ENCODE data around the gene GALM.
A peak's percentile ranks its signal among the peaks of the same experiment; 100 is the strongest.

GALM gene

DNA sequence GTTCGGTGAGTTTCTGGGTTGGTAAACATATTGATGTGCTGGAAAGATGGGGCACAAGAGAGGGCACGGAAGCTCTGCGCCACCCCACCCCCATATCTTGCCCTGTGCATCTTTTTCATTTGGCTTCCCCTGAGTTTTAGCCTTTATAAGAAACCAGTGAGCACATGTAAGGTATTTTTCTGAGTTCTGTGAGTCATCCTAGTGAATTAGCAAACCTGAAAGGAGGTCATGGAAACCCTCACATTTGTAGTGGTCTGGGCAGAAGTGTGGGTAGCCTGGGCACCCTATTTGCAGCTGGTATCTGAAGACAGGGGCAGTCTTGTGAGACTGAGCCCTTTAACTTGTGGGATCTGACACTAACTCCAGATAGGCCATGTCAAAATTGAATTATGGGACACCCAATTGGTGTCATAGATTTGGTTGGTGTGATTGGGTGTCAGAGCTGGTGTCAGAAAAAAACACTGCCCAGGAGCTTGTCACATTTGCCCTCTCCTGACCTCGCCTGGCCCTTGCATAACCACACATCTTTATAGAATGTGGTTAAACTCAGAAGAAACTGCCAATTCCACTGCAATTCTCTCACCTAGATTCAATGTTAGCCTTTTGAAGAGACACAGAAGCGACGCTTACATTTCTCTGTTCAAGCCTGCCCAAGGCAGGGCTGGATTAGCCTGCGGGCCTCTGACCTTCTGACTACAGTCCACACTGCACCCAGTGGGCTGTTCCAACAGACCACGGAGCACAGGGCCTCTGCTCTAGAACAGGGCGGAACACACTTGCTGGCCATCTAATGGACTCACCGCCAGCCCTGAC is 12.0 kb upstream of the GALM start:
- H3K27ac ChIP-seq (ENCODE audit: poor library complexity, severe bottlenecking) = no peak overlapping the region
- H3K9me3 ChIP-seq (ENCODE audit: severe bottlenecking) = no peaks in the 10 kb centered on the region
- ATAC-seq (ENCODE audit: low read depth) = 0 out of 3 replicates have a peak, but pooled peaks have one; percentile 21
- H3K36me3 ChIP-seq (ENCODE audit: low read depth) = no peaks in the 10 kb centered on the region
- H3K4me3 ChIP-seq (ENCODE audit: severe bottlenecking) = no peak overlapping the region
- DNase-seq (ENCODE audit: low spot score) = no peak
- TF ChIP-seq, protein P1, sequence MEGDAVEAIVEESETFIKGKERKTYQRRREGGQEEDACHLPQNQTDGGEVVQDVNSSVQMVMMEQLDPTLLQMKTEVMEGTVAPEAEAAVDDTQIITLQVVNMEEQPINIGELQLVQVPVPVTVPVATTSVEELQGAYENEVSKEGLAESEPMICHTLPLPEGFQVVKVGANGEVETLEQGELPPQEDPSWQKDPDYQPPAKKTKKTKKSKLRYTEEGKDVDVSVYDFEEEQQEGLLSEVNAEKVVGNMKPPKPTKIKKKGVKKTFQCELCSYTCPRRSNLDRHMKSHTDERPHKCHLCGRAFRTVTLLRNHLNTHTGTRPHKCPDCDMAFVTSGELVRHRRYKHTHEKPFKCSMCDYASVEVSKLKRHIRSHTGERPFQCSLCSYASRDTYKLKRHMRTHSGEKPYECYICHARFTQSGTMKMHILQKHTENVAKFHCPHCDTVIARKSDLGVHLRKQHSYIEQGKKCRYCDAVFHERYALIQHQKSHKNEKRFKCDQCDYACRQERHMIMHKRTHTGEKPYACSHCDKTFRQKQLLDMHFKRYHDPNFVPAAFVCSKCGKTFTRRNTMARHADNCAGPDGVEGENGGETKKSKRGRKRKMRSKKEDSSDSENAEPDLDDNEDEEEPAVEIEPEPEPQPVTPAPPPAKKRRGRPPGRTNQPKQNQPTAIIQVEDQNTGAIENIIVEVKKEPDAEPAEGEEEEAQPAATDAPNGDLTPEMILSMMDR (IDR thresholded peaks at IDR 0.05; ENCODE audit: poor library complexity, severe bottlenecking) = no peak
- no peaks in the 10 kb centered on the region for H3K27me3 ChIP-seq (ENCODE audit: insufficient read depth, poor library complexity, severe bottlenecking)
- no peaks in the 10 kb centered on the region for H3K4me1 ChIP-seq (ENCODE audit: insufficient read depth, poor library complexity, severe bottlenecking)

DNA sequence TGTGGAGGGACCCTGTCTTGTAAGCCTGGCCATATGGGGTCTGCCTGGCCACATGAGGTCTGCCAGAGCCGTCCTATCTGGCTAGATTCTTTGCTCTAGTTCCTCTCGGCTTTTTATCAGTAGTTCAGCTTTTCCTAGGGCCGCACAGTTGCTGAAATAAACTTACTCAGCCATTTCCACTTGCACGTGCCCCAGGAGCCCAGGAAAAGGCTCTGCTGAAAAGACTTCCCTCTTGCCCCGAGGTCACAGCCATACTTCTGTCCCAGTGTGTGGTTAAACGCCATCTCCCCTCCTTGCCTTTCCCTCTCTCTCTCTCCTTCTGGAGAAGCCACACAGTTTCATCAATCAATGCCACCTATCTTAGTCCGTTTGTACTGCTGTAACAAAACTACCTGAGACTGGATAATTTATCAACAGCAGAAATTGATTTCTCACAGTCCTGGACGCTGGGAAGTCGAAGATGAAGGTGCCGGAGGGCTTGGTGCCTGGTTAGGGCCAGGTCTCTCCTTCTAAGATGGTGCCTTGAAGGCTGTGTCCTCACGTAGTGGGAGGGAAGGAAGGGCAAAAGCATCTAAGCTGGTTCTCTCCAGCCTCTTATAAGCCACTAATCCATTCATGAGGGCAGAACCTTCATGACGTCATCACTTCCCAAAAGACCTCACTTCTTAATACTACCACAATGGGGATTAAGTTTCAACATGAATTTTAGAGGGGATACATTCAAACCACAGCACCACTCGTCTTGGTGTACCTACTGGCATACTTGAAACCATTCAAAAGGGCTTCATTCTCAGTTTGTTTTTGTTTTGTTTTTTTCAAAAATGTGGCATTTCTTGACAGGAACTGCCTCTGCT is 11.2 kb upstream of the GALM start:
- H3K36me3 ChIP-seq (ENCODE audit: low read depth) = no peaks in the 10 kb centered on the region
- no peaks in the 10 kb centered on the region for H3K4me1 ChIP-seq (ENCODE audit: insufficient read depth, poor library complexity, severe bottlenecking)
- no peaks in the 10 kb centered on the region for H3K27me3 ChIP-seq (ENCODE audit: insufficient read depth, poor library complexity, severe bottlenecking)
- no peak overlapping the region for H3K27ac ChIP-seq (ENCODE audit: poor library complexity, severe bottlenecking)
- DNase-seq (ENCODE audit: low spot score) = no peak
- no peaks in the 10 kb centered on the region for H3K9me3 ChIP-seq (ENCODE audit: severe bottlenecking)
- H3K4me3 ChIP-seq (ENCODE audit: severe bottlenecking) = no peak overlapping the region
- TF ChIP-seq, protein P1 (IDR thresholded peaks at IDR 0.05; ENCODE audit: poor library complexity, severe bottlenecking) = no peak
- no peak for ATAC-seq (ENCODE audit: low read depth)

DNA sequence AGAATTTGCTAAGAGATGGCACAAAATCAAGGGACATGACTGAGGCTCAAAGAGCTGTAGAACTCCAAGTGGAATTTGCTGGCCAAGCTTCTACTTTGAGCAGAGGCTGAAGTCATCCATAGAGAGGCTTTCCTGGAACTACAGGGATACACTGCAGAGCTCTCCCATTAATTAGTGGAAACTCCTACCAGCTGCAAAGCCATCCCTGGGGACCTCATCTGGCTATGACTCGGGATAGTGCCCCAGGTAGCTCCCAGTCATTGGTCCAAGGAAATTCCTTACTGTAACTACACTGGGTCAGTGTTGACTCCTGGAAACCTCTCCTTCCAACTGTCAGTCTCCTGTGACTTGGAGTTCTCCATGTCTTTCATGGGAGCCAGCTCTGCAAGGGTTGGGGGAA is 10.5 kb upstream of the GALM start:
- Histone ChIP-seq H3K9me3 (ENCODE audit: severe bottlenecking) (no peaks in the 10 kb centered on the region), H3K36me3 (ENCODE audit: low read depth) (no peaks in the 10 kb centered on the region), H3K4me1 (ENCODE audit: insufficient read depth, poor library complexity, severe bottlenecking) (no peaks in the 10 kb centered on the region), H3K27me3 (ENCODE audit: insufficient read depth, poor library complexity, severe bottlenecking) (no peaks in the 10 kb centered on the region), H3K27ac (ENCODE audit: poor library complexity, severe bottlenecking) (no peak overlapping the region), H3K4me3 (ENCODE audit: severe bottlenecking) (no peak overlapping the region)
- TF ChIP-seq, protein P1 (IDR thresholded peaks at IDR 0.05; ENCODE audit: poor library complexity, severe bottlenecking) = no peak
- DNase-seq (ENCODE audit: low spot score) (no peak), ATAC-seq (ENCODE audit: low read depth) (no peak)

DNA sequence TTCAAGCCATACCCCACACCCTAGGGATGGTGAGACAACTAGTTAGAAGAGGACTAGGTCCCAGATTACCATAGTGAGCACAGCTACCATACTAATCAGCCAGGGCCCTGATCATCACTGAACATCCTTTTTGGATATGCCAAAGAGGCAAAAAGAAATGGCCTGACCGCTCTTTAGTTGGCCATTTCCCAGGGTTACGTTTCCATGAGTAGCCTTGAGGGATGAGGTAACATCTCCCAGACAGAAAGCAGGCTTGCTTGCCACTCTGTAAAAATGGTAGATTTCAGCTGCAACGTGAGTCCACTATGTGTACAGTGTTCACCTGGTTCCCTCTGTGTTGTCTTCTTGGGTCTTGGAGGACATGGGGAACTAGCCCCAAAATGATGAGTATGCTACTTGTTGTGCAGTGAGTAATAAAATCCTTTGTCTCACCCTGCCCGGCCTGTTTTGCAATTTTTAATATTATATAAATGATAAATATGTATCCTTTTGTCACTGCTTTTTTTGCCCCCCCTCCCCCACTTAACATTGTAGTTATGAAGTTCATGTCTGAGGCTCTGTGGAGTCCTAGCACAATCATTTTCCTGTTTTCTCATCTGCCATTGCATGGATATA is 8.9 kb upstream of the GALM start:
- H3K9me3 ChIP-seq (ENCODE audit: severe bottlenecking) = no peaks in the 10 kb centered on the region
- H3K27me3 ChIP-seq (ENCODE audit: insufficient read depth, poor library complexity, severe bottlenecking) = no peaks in the 10 kb centered on the region
- no peaks in the 10 kb centered on the region for H3K36me3 ChIP-seq (ENCODE audit: low read depth)
- no peak overlapping the region for H3K27ac ChIP-seq (ENCODE audit: poor library complexity, severe bottlenecking)
- H3K4me3 ChIP-seq (ENCODE audit: severe bottlenecking) = no peak overlapping the region
- ATAC-seq (ENCODE audit: low read depth) (no peak), DNase-seq (ENCODE audit: low spot score) (no peak)
- H3K4me1 ChIP-seq (ENCODE audit: insufficient read depth, poor library complexity, severe bottlenecking) = no peaks in the 10 kb centered on the region
- TF ChIP-seq, protein P1 (IDR thresholded peaks at IDR 0.05; ENCODE audit: poor library complexity, severe bottlenecking) = no peak

Measured in RWPE2 (cell line).